K562 (cell line): ENCODE results near the gene TMEFF2. TPM values are rescaled to one million over a fixed set of nuclear protein-coding genes. Genes with fewer than 3 reads are reported as not detected.

Experiments used
- CHD7 ChIP-seq: fragments of 200-600 bp; sonication (generic); IDR thresholded peaks from one replicate; pipeline ENCODE4 v1.6.1; 2012; ENCODE audit warnings: mild to moderate bottlenecking, low read depth, low read length, inconsistent platforms
- STAG1 ChIP-seq: sonication (generic); formaldehyde crosslinking; IDR thresholded peaks from 2 replicates; pipeline ENCODE4 v1.5.0; 2020; ENCODE audit warnings: missing genetic modification reagents, borderline replicate concordance
- USF1 ChIP-seq: sonication (generic); formaldehyde crosslinking; IDR thresholded peaks from 2 replicates; pipeline ENCODE4 v1.9.0; 2022; ENCODE audit warnings: mild to moderate bottlenecking, missing genetic modification reagents
- ZNF609 ChIP-seq: sonication (generic); formaldehyde crosslinking; IDR thresholded peaks from 2 replicates; pipeline ENCODE4 v1.8.1; 2023; ENCODE audit warnings: missing genetic modification reagents, mild to moderate bottlenecking, borderline replicate concordance
- ZNF75A ChIP-seq: fragments of 450-650 bp; formaldehyde crosslinking; IDR thresholded peaks from 2 replicates; pipeline ENCODE4 v1.4.0; 2020; ENCODE audit warnings: mild to moderate bottlenecking
- polyA plus RNA-seq, 8 experiments: library from polyadenylated mRNA; depleted of rRNA in 4 of 8; stranded (reverse) in 5 of 8; unstranded in 3 of 8; fragments of >200 nt; fragmentation: Nextera tagmentation in 2 of 8; fragmentation: Illumina TruSeq in 1 of 8; extraction: Ambion mirVana in 2 of 8; extraction: Trizol in 1 of 8; gene quantifications; 2 replicates each; pipeline versions ENCODE4 v1.2.1 to v1.2.3, GENCODE V29; 2011 to 2014; ENCODE audit warnings: inconsistent platforms in 1 of 8, missing spikeins in 1 of 8
- total RNA-seq, 7 experiments: library from RNA; depleted of rRNA in 6 of 7; stranded (reverse); fragments of >200 nt in 6 of 7; fragmentation: Illumina TruSeq in 2 of 7; extraction: Trizol in 2 of 7; gene quantifications; 2 replicates each; pipeline versions ENCODE4 v1.2.1 to v1.2.3, GENCODE V29; 2011 to 2021; ENCODE audit warnings: low replicate concordance in 1 of 7

Gene TMEFF2
- total and polyA plus RNA-seq, 9 of the 15 experiments (the other 6 are each of a cell fraction or from before 2014, with no cell fraction given): 1.4 TPM; not detected in 8

- TF ChIP-seq ZNF609 (CRISPR knock-in tag) (no peak), USF1 (CRISPR knock-in tag) (no peak), ZNF75A (no peak), CHD7 (no peak), STAG1 (CRISPR knock-in tag) (no peak)
- TF ChIP-seq, all 486 proteins: peak for 7
Observed at GRCh38 chr2:192029089-192029488, 165.6 kb downstream of the TMEFF2 start (continued).
